Lower leg skin (tissue), 3 donors: ENCODE data around the gene AP1S2.

Source experiments
- CTCF ChIP-seq, 3 donors: fragments of 450-650 bp; IDR thresholded peaks; one replicate each; pipeline ENCODE4 v1.5.1; 2016; ENCODE audit warnings: antibody characterized with exemption in 3 of 3, mild to moderate bottlenecking in 3 of 3, moderate library complexity in 2 of 3
- POLR2A ChIP-seq, 2 donors: fragments of 450-650 bp; IDR thresholded peaks; one replicate each; pipeline ENCODE4 v1.6.1; 2016 to 2017; ENCODE audit warnings: antibody characterized with exemption in 2 of 2, mild to moderate bottlenecking in 1 of 2, moderate library complexity in 1 of 2

GRCh38 chrX:15895334-15895733, 40.7 kb upstream of the AP1S2 start:
- TF ChIP-seq CTCF (IDR thresholded peaks at IDR 0.05) (no peak), POLR2A (IDR thresholded peaks at IDR 0.05) (no peak)
